Spleen (tissue), 13 donors: ENCODE results near the gene DZANK1. TPM values are rescaled to one million over a fixed set of nuclear protein-coding genes. Genes with fewer than 3 reads are reported as not detected.

ENCODE experiments used
- DNase-seq: peaks from one replicate; pipeline ENCODE4 v3.0.0-alpha.2; 2020
- H3K27ac ChIP-seq, 8 donors: fragments of 200-600 bp; sonication (generic) in 7 of 8; 1 replicate in 4 of 8; 2 replicates in 4 of 8; pipeline versions ENCODE4 v1.5.0 to v1.8.0; 2016 to 2021; ENCODE audit warnings: inconsistent platforms in 4 of 8, mild to moderate bottlenecking in 4 of 8, moderate library complexity in 1 of 8
- H3K27me3 ChIP-seq, 7 donors: fragments of 200-600 bp; sonication (generic) in 6 of 7; replicated peaks in 1 of 7; 1 replicate in 4 of 7; 2 replicates in 3 of 7; pipeline versions ENCODE4 v1.5.0 to v1.8.0; 2016 to 2021; ENCODE audit warnings: inconsistent platforms in 3 of 7, mild to moderate bottlenecking in 1 of 7
- H3K36me3 ChIP-seq, 6 donors: fragments of 200-600 bp; sonication (generic) in 5 of 6; 1 replicate in 4 of 6; 2 replicates in 2 of 6; pipeline versions ENCODE4 v1.5.0 to v1.8.0; 2016 to 2021; ENCODE audit warnings: inconsistent platforms in 2 of 6
- H3K4me1 ChIP-seq, 6 donors: fragments of 200-600 bp; sonication (generic) in 5 of 6; 1 replicate in 3 of 6; 2 replicates in 3 of 6; pipeline versions ENCODE4 v1.5.0 to v1.8.0; 2016 to 2021; ENCODE audit warnings: inconsistent platforms in 3 of 6
- H3K4me3 ChIP-seq, 8 donors: fragments of 200-600 bp; sonication (generic) in 7 of 8; 1 replicate in 4 of 8; 2 replicates in 4 of 8; pipeline versions ENCODE4 v1.5.0 to v1.8.0; 2016 to 2021; ENCODE audit warnings: inconsistent platforms in 4 of 8, mild to moderate bottlenecking in 4 of 8, moderate library complexity in 2 of 8
- H3K9me3 ChIP-seq, 8 donors: fragments of 200-600 bp; sonication (generic) in 7 of 8; 1 replicate in 4 of 8; 2 replicates in 4 of 8; pipeline versions ENCODE4 v1.5.0 to v1.8.0; 2016 to 2021; ENCODE audit warnings: inconsistent platforms in 4 of 8
- CTCF ChIP-seq, 11 experiments: fragments of 200-600 bp in 7 of 11; fragments of 450-650 bp in 4 of 11; sonication (generic) in 4 of 11; IDR thresholded peaks in 8 of 11; conservative IDR thresholded peaks in 3 of 11; 1 replicate in 7 of 11; 2 replicates in 4 of 11; pipeline versions ENCODE4 v1.4.0 to v1.8.0; 2016 to 2021; ENCODE audit warnings: antibody characterized with exemption in 11 of 11, inconsistent platforms in 4 of 11, mild to moderate bottlenecking in 1 of 11
- POLR2A ChIP-seq, 3 donors: fragments of 450-650 bp; IDR thresholded peaks; one replicate each; pipeline ENCODE4 v1.5.1; 2017; ENCODE audit warnings: antibody characterized with exemption in 3 of 3, mild to moderate bottlenecking in 1 of 3
- POLR2AphosphoS5 ChIP-seq, 3 donors: sonication (generic); formaldehyde crosslinking; IDR thresholded peaks; one replicate each; pipeline ENCODE4 v1.5.1; 2017; ENCODE audit warnings: antibody characterized with exemption in 3 of 3
- WGBS, 5 donors: extraction: QIAGEN DNeasy Blood & Tissue Kit in 3 of 5; methylation state at CpG; one replicate each; pipeline versions ENCODE4 v1.1.5 to v1.1.7; 2013 to 2018; 5-methylcytosine and 5-hydroxymethylcytosine counted together
- intact Hi-C: fragments of 100-400 bp; cut with DNase I; formaldehyde crosslinking; loops from one replicate; pipeline ENCODE4 v1.15.0; 2023; ENCODE audit warnings: low total_unique reads
- long read RNA-seq, 2 donors: transcript quantifications; one replicate each; lab custom pipeline, GENCODE V29; 2026
- polyA plus RNA-seq, 3 donors: library from polyadenylated mRNA; stranded (reverse); fragments of 200-250 nt; gene quantifications; one replicate each; pipeline ENCODE4 v1.2.1, GENCODE V29; 2013
- total RNA-seq, 7 donors: library from RNA; depleted of rRNA in 3 of 7; stranded (reverse); fragments of >200 nt in 3 of 7; fragmentation: NEBNext Ultra II Directional in 4 of 7; extraction: Animal tissue kit (Norgen Biotek cat#: 25700) in 4 of 7; gene quantifications; one replicate each; pipeline versions ENCODE4 v1.1.0 to v1.2.1, GENCODE V29; 2016 to 2021
- donor health status: healthy with polysubstance abuse.
- donor health status: DM: no; HTN: no; CAD: no; lungs with moderate emphysema.
- donor health status: DM: no; HTN: no; CAD: no.
- donor health status: Bipolar disorder and iron deficiency.
- donor health status: healthy.
- donor health status: DM: no; HTN: no; CAD: no.
- donor health status: DM: yes; HTN: yes; CAD: no.

Gene DZANK1
- 1 to 10 TPM; 1.4 to 4.1 (median 2.8) TPM for total RNA-seq
- polyA plus RNA-seq: 1 to 10 TPM; 1.5 to 2.2 (median 2.0) TPM
- long read RNA-seq, donor 1: 0 reads
- long read RNA-seq, donor 2, partial matches to known transcripts: 13 of 13 reads
- long read RNA-seq, donor 2, other reads (novel, unspliced or antisense): 0 of 13 reads

- intact Hi-C loops: no loop called here
These were observed at the start of gene DZANK1, which contains the start of gene POLR3F for GRCh38 chr20:18466894-18467730. Gene DZANK1, minus strand, starts transcription at chr20:18467030. Its CDS starts 1,672 bp downstream, at chr20:18465358. Gene POLR3F, plus strand, starts transcription at chr20:18467390. Its CDS starts 117 bp downstream, at chr20:18467507.

GRCh38 chr20:18515973-18516372, 49.1 kb upstream of the DZANK1 start:
- H3K4me1 ChIP-seq: peaks cover 0 to 45% (median 20%) of the 10 kb centered on the region in 6 donors
- H3K27ac ChIP-seq: no peak overlapping the region
- no peak for DNase-seq
- peaks cover 2 to 89% (median 55%) of the 10 kb centered on the region in 6 donors for H3K36me3 ChIP-seq
- H3K4me3 ChIP-seq: no peak overlapping the region
- no peak for TF ChIP-seq CTCF (IDR thresholded peaks at IDR 0.05 in 8 of 11, conservative IDR thresholded peaks at IDR 0.05 in 3 of 11)
- TF ChIP-seq POLR2A (IDR thresholded peaks at IDR 0.05): no peak
- TF ChIP-seq POLR2AphosphoS5 (IDR thresholded peaks at IDR 0.05): no peak
- intact Hi-C loops: no loop called here
- no peaks in the 10 kb centered on the region for H3K9me3 ChIP-seq
- H3K27me3 ChIP-seq: no peaks in the 10 kb centered on the region

More at GRCh38 chr20:18466894-18467730, at the start of gene DZANK1, which contains the start of gene POLR3F:
- Histone ChIP-seq H3K27ac (peak within 1 kb of the TSS; percentile 70 to 92 (median 84)), H3K36me3 (peaks cover 0 to 32% (median 10%) of the 10 kb centered on the region in 6 donors), H3K9me3 (no peaks in the 10 kb centered on the region), H3K4me3 (peak within 1 kb of the TSS; percentile 69 to 99 (median 92)), H3K27me3 (no peaks in the 10 kb centered on the region), H3K4me1 (peaks cover 9 to 37% (median 27%) of the 10 kb centered on the region in 6 donors)
- peak; percentile 85 to 91 (median 89) for TF ChIP-seq POLR2AphosphoS5 (IDR thresholded peaks at IDR 0.05)
- peak in 2 of 11 experiments; percentile 12 to 29 for TF ChIP-seq CTCF (IDR thresholded peaks at IDR 0.05 in 8 of 11, conservative IDR thresholded peaks at IDR 0.05 in 3 of 11)
- TF ChIP-seq POLR2A (IDR thresholded peaks at IDR 0.05): peak in 2 of 3 donors; percentile 12 to 58
- WGBS, 5 donors: 0 to 1% (median 0%) methylated on average over 24 to 57 of the region's 57 CpGs
- peak; percentile 98 for DNase-seq

- 90 to 98% (median 96%) methylated on average over 4 to 5 of the region's 5 CpGs for WGBS, 5 donors
- no peak overlapping the region for H3K27ac ChIP-seq
- DNase-seq: no peak
- intact Hi-C loops: no loop called here
- H3K9me3 ChIP-seq: no peaks in the 10 kb centered on the region
- no peaks in the 10 kb centered on the region for H3K27me3 ChIP-seq
- H3K36me3 ChIP-seq: peaks cover 2 to 96% (median 61%) of the 10 kb centered on the region in 6 donors
- TF ChIP-seq POLR2A (IDR thresholded peaks at IDR 0.05) (no peak), POLR2AphosphoS5 (IDR thresholded peaks at IDR 0.05) (no peak), CTCF (IDR thresholded peaks at IDR 0.05 in 8 of 11, conservative IDR thresholded peaks at IDR 0.05 in 3 of 11) (no peak)
- H3K4me1 ChIP-seq: peaks cover 1 to 63% (median 33%) of the 10 kb centered on the region in 6 donors
- no peak overlapping the region for H3K4me3 ChIP-seq
These were observed 47.3 kb upstream of the DZANK1 start for GRCh38 chr20:18514127-18514526.

- Histone ChIP-seq H3K36me3 (peaks cover 2 to 88% (median 61%) of the 10 kb centered on the region in 6 donors), H3K27me3 (no peaks in the 10 kb centered on the region), H3K9me3 (no peaks in the 10 kb centered on the region), H3K4me1 (peaks cover 10 to 73% (median 43%) of the 10 kb centered on the region in 6 donors), H3K4me3 (no peak overlapping the region), H3K27ac (peak overlapping the region in 3 of 8 donors; percentile 1 to 59 (median 53))
- WGBS, 5 donors: 67 to 88% (median 77%) methylated on average over 7 of the region's 7 CpGs
- intact Hi-C loops: no loop called here
- TF ChIP-seq POLR2AphosphoS5 (IDR thresholded peaks at IDR 0.05) (no peak), POLR2A (IDR thresholded peaks at IDR 0.05) (no peak), CTCF (IDR thresholded peaks at IDR 0.05 in 8 of 11, conservative IDR thresholded peaks at IDR 0.05 in 3 of 11) (no peak)
- DNase-seq: no peak
These were observed 46.4 kb upstream of the DZANK1 start for GRCh38 chr20:18513208-18513607.
